Calu3 (cell line): ENCODE data around the gene GBF1. TPM values are rescaled to one million over a fixed set of nuclear protein-coding genes. Genes with fewer than 3 reads are reported as not detected.
A peak's percentile ranks its signal among the peaks of the same experiment; 100 is the strongest.

ENCODE experiments used
- BruUV-seq: library from RNA; stranded (reverse); fragments of 400-500 nt; replicated peaks from 2 replicates; lab custom pipeline; 2021; lab: Mats Ljungman, UMichigan
- CTCF ChIA-PET: fragments of 300-600 bp; sonication (Branson Sonifier 250); formaldehyde crosslinking; loops from one replicate; lab custom pipeline; 2022; ENCODE audit warnings: antibody characterized with exemption; lab: Charles Lee
- DNase-seq: peaks from one replicate; pipeline ENCODE4 v3.0.0; 2022
- H3K27ac Mint-ChIP-seq: one replicate; pipeline ENCODE4 v1.8.0; 2022; ENCODE audit warnings: mixed read lengths; ENCODE audit not compliant: unreplicated experiment
- H3K27me3 Mint-ChIP-seq: one replicate; pipeline ENCODE4 v1.8.0; 2022; ENCODE audit warnings: mixed read lengths; ENCODE audit not compliant: unreplicated experiment
- H3K36me3 Mint-ChIP-seq: one replicate; pipeline ENCODE4 v1.8.0; 2022; ENCODE audit warnings: mild to moderate bottlenecking, moderate library complexity, mixed read lengths; ENCODE audit not compliant: insufficient read depth, unreplicated experiment
- H3K4me1 Mint-ChIP-seq: one replicate; pipeline ENCODE4 v1.8.0; 2022; ENCODE audit warnings: mild to moderate bottlenecking, low read depth, mixed read lengths; ENCODE audit not compliant: unreplicated experiment
- H3K4me3 Mint-ChIP-seq: one replicate; pipeline ENCODE4 v1.8.0; 2022; ENCODE audit warnings: mild to moderate bottlenecking, low read depth, moderate library complexity, mixed read lengths; ENCODE audit not compliant: unreplicated experiment
- H3K9me3 Mint-ChIP-seq: one replicate; pipeline ENCODE4 v1.8.0; 2022; ENCODE audit warnings: low read depth, mixed read lengths; ENCODE audit not compliant: unreplicated experiment
- intact Hi-C: fragments of 100-400 bp; cut with micrococcal nuclease; formaldehyde crosslinking; loops from one replicate; pipeline ENCODE4 v1.10.0; 2022; ENCODE audit not compliant: unreplicated experiment
- total RNA-seq: library from RNA; stranded (reverse); gene quantifications from 2 replicates; pipeline ENCODE4 v1.2.3, GENCODE V29; 2022
- TF ChIP-seq, protein P1 (sequence below): fragments of 200-600 bp; IDR thresholded peaks from one replicate; pipeline ENCODE4 v1.8.0; 2022; ENCODE audit warnings: antibody characterized with exemption; ENCODE audit not compliant: unreplicated experiment

Gene GBF1
- total RNA-seq, 1 experiment from 2014 or later: 36.1 TPM

DNA sequence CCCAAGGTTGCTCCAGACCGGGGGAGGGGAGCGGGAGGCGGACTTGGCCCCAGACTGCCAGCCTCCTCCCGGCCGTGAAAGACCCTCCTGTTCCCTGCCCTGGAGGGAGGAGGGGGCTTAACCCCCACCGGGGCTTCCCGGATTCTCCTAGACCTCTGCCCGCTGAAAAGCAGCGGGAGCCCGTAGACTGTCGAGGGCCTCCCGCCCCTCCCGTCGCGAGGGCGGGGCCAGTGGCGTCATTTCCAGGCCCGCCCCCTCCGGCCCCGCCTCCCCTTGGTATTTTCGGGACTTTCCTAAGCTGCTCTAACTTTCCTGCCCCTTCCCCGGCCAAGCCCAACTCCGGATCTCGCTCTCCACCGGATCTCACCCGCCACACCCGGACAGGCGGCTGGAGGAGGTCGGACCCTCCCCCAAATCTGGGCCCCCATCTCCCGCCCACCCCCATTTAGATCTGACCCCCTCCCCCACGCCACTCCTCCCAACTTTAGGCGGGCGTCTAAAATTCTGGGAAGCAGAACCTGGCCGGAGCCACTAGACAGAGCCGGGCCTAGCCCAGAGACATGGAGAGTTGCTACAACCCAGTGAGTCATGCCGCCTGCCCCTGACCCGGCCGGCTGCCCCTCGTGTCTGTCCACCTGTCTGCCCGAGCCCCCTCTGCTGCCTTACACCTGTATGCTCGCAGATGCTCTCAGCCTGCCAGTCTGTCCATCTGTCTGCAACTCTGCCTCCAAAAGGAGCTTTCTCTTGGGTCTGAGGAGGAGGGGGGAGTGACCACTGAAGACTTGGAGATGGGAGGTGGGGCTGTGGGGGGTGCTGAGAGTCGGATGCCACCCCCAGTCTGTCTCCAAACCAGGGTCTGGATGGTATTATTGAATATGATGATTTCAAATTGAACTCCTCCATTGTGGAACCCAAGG, 150.3 kb downstream of the GBF1 start, which contains the start of gene NFKB2:
Gene NFKB2, plus strand, starts transcription at position 306 of the 917 bp plus-strand sequence. Its CDS starts 255 bp downstream, at position 561.
- Mint-ChIP-seq H3K27ac (peak within 1 kb of the TSS; percentile 88), H3K36me3 (peaks cover 52% of the 10 kb centered on the region), H3K27me3 (no peaks in the 10 kb centered on the region), H3K9me3 (no peaks in the 10 kb centered on the region), H3K4me1 (peaks cover 8% of the 10 kb centered on the region), H3K4me3 (peak within 1 kb of the TSS; percentile 90)
- TF ChIP-seq, protein P1, sequence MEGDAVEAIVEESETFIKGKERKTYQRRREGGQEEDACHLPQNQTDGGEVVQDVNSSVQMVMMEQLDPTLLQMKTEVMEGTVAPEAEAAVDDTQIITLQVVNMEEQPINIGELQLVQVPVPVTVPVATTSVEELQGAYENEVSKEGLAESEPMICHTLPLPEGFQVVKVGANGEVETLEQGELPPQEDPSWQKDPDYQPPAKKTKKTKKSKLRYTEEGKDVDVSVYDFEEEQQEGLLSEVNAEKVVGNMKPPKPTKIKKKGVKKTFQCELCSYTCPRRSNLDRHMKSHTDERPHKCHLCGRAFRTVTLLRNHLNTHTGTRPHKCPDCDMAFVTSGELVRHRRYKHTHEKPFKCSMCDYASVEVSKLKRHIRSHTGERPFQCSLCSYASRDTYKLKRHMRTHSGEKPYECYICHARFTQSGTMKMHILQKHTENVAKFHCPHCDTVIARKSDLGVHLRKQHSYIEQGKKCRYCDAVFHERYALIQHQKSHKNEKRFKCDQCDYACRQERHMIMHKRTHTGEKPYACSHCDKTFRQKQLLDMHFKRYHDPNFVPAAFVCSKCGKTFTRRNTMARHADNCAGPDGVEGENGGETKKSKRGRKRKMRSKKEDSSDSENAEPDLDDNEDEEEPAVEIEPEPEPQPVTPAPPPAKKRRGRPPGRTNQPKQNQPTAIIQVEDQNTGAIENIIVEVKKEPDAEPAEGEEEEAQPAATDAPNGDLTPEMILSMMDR: no peak
- BruUV-seq: no TSS peak
- intact Hi-C loops: no loop called here
- peak; percentile 88 for DNase-seq
- CTCF ChIA-PET: interaction anchor here (0.5 to 3.3 kb wide), 5 partner anchors 8 to 909 kb away, joined by 3 to 18 read pairs (median 4); partner anchors contain the start of gene FBXL15

DNA sequence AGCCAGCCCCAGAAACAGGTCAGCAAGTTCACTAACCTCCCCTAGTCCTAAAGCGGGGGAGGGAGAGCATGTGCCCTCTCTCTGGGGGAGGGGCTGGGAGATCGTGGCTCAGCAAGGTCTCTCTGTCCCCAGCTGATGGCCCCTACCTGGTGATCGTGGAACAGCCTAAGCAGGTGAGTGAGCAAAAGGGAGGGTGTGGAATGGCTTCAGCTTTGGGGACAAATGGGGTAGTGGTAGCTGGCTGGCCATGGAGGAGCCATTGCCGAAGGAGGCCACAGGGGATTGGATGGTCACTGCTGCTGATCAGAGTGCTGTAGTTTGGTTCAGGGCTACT, 151.0 kb downstream of the GBF1 start:
- Mint-ChIP-seq H3K27me3 (no peaks in the 10 kb centered on the region), H3K4me3 (peak overlapping the region; percentile 90), H3K27ac (peak overlapping the region; percentile 58), H3K36me3 (peaks cover 52% of the 10 kb centered on the region), H3K9me3 (no peaks in the 10 kb centered on the region), H3K4me1 (peaks cover 8% of the 10 kb centered on the region)
- BruUV-seq: no TSS peak
- TF ChIP-seq, protein P1: no peak
- DNase-seq: no peak
- intact Hi-C loops: no loop called here
- CTCF ChIA-PET: interaction anchor here (1.1 to 3.3 kb wide), 2 partner anchors 26 to 39 kb away, joined by 4 to 18 read pairs; partner anchors contain the start of gene FBXL15

DNA sequence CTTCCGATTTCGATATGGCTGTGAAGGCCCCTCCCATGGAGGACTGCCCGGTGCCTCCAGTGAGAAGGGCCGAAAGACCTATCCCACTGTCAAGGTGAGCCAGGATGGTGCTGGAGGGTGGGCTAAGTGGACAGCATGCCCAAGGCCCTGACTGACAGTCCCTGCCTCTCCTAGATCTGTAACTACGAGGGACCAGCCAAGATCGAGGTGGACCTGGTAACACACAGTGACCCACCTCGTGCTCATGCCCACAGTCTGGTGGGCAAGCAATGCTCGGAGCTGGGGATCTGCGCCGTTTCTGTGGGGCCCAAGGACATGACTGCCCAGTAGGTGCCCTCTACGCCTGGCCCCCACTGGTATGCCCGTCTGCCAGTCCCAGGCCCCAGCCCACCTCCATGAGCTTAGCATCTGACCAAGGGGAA, 151.4 kb downstream of the GBF1 start:
- Mint-ChIP-seq H3K4me1 (peaks cover 11% of the 10 kb centered on the region), H3K36me3 (peaks cover 52% of the 10 kb centered on the region), H3K4me3 (peak overlapping the region; percentile 90), H3K27ac (peak overlapping the region; percentile 58), H3K9me3 (no peaks in the 10 kb centered on the region), H3K27me3 (no peaks in the 10 kb centered on the region)
- BruUV-seq: no TSS peak
- intact Hi-C loops: no loop called here
- DNase-seq: no peak
- CTCF ChIA-PET: no interaction called here
- TF ChIP-seq, protein P1: no peak

DNA sequence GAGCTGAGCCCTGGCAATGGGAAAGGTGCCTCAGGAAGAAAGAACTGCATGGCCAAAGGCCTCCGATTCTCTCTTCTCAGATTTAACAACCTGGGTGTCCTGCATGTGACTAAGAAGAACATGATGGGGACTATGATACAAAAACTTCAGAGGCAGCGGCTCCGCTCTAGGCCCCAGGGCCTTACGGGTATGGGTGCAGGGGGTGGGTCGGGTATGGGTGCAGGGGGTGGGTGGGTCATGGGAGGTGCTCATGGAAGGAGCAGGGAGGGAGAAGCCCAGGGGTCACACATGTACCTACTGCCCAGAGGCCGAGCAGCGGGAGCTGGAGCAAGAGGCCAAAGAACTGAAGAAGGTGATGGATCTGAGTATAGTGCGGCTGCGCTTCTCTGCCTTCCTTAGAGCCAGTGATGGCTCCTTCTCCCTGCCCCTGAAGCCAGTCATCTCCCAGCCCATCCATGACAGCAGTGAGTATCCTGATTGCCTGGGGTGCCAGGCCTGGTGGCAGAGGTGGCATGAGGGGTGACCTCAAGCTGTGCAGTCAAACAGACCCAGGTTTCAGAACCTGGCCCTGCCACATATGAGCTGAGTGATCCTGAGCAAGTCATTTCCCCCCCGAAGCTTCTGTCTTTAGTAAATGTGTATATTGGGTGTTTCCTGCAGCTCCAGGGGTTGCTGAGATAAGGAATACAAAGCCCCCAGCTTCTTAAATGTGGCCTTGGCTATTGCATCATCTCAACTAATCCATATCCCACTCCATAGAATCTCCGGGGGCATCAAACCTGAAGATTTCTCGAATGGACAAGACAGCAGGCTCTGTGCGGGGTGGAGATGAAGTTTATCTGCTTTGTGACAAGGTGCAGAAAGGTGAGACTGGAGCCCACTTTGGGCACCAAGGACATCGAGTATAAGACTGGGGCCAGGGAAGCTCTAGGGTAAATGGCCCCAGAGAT, 152.2 kb downstream of the GBF1 start:
- H3K4me3 Mint-ChIP-seq: peak overlapping the region; percentile 90
- intact Hi-C loops: no loop called here
- BruUV-seq: no TSS peak
- no peak overlapping the region for H3K27ac Mint-ChIP-seq
- peaks cover 12% of the 10 kb centered on the region for H3K4me1 Mint-ChIP-seq
- TF ChIP-seq, protein P1: no peak
- no peaks in the 10 kb centered on the region for H3K9me3 Mint-ChIP-seq
- CTCF ChIA-PET: no interaction called here
- H3K27me3 Mint-ChIP-seq: no peaks in the 10 kb centered on the region
- peaks cover 52% of the 10 kb centered on the region for H3K36me3 Mint-ChIP-seq
- no peak for DNase-seq
